ENCODE measurements around the gene FOSL1. TPM values are rescaled to one million over a fixed set of nuclear protein-coding genes. Genes with fewer than 3 reads are reported as not detected.

The FOSL1 gene
- total and polyA plus RNA-seq, 2 of the 13 experiments (the other 11 are each of a cell fraction or from before 2014, with no cell fraction given): 4.0 to 4.1 TPM

DNA sequence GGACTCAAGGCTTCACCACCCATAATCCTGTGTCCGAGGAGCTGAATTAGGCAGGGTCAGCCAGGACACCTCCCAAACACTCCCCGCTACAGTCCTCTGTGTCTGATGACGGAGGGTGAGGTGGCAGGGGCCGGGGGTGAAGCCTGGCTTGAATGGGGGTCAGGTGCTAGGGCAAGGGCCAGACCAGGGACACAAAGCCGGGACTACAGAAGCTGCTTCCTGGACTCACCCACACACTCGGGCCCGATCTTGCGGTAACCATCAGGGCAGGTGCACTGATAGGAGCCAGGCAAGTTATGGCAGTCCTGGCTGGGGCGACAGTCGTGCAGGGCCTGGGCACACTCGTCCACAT, 29.9 kb downstream of the FOSL1 start:
- POLR2A ChIA-PET: interaction anchor here (1.0 to 8.9 kb wide), 4 partner anchors 11 to 20 kb away, joined by 3 to 81 read pairs (median 15); partner anchors contain the start of genes CCDC85B, CFL1, FIBP and MUS81
- intact Hi-C loops (cut with micrococcal nuclease; ENCODE audit: unreplicated experiment) (no loop called here), in situ Hi-C loops (cut with HindIII; ENCODE audit: extremely low pct_ligation_motif_present, low pct_unique_long_range_greater_than_20kb) (no loop called here)
- no peaks in the 10 kb centered on the region; a peak in 1 of 5 replicates for H3K27me3 ChIP-seq (ENCODE audit: control insufficient read depth in 1 of 2, insufficient read depth in 2 of 2, low read length in 2 of 2)
- H3K9ac ChIP-seq (ENCODE audit: insufficient read depth, low read depth, low read length): no peak overlapping the region
- H2AFZ ChIP-seq (ENCODE audit: low read length): no peak overlapping the region
- peak overlapping the region; percentile 71 for H3K4me2 ChIP-seq (ENCODE audit: low read depth, low read length)
- H3K79me2 ChIP-seq (ENCODE audit: insufficient read depth, low read length): no peaks in the 10 kb centered on the region
- BruUV-seq (replicated peaks): no TSS peak
- ATAC-seq (peak; percentile 4), DNase-seq (ENCODE audit: low spot score) (no peak), FAIRE-seq (no peak)
- TF ChIP-seq HIVEP1 (CRISPR knock-in tag; IDR thresholded peaks at IDR 0.05) (no peak), NR2C2 (CRISPR knock-in tag; IDR thresholded peaks at IDR 0.05; ENCODE audit: borderline replicate concordance) (0 out of 2 replicates have a peak, but pooled peaks have one; percentile 12), TAF1 (CRISPR knock-in tag; IDR thresholded peaks at IDR 0.05) (no peak), AGO2 (optimal IDR thresholded peaks at IDR 0.05; ENCODE audit: low read depth, low read length) (peak; percentile 4), AGO1 (IDR thresholded peaks at IDR 0.05; ENCODE audit: low read depth, low read length, poor library complexity, severe bottlenecking) (peak; percentile 60), SMYD3 (CRISPR knock-in tag; IDR thresholded peaks at IDR 0.05) (no peak), ZBTB38 (CRISPR knock-in tag; IDR thresholded peaks at IDR 0.05) (0 out of 2 replicates have a peak, but pooled peaks have one; percentile 13)
- TF ChIP-seq, protein P1, sequence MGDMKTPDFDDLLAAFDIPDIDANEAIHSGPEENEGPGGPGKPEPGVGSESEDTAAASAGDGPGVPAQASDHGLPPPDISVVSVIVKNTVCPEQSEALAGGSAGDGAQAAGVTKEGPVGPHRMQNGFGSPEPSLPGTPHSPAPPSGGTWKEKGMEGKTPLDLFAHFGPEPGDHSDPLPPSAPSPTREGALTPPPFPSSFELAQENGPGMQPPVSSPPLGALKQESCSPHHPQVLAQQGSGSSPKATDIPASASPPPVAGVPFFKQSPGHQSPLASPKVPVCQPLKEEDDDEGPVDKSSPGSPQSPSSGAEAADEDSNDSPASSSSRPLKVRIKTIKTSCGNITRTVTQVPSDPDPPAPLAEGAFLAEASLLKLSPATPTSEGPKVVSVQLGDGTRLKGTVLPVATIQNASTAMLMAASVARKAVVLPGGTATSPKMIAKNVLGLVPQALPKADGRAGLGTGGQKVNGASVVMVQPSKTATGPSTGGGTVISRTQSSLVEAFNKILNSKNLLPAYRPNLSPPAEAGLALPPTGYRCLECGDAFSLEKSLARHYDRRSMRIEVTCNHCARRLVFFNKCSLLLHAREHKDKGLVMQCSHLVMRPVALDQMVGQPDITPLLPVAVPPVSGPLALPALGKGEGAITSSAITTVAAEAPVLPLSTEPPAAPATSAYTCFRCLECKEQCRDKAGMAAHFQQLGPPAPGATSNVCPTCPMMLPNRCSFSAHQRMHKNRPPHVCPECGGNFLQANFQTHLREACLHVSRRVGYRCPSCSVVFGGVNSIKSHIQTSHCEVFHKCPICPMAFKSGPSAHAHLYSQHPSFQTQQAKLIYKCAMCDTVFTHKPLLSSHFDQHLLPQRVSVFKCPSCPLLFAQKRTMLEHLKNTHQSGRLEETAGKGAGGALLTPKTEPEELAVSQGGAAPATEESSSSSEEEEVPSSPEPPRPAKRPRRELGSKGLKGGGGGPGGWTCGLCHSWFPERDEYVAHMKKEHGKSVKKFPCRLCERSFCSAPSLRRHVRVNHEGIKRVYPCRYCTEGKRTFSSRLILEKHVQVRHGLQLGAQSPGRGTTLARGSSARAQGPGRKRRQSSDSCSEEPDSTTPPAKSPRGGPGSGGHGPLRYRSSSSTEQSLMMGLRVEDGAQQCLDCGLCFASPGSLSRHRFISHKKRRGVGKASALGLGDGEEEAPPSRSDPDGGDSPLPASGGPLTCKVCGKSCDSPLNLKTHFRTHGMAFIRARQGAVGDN (CRISPR knock-in tag; IDR thresholded peaks at IDR 0.05): peak; percentile 4; the same call in 1 of the 2 replicates
- H3K27ac ChIP-seq (ENCODE audit: extremely low read length, insufficient read depth, low read length): no peak overlapping the region
- H3K36me3 ChIP-seq (replicated peaks in 1 of 2; ENCODE audit: control insufficient read depth in 1 of 2, insufficient read depth in 2 of 2, low read length in 2 of 2): peaks cover 2 to 17% of the 10 kb centered on the region in 2 experiments; a peak in 4 of 5 replicates
- 88% methylated on average over 2 of the region's 11 CpGs for WGBS (ENCODE audit: low lambda C conversion rate)
- CTCF ChIA-PET (ENCODE audit: low intra/inter-chr PET ratio, low total read pairs): no interaction called here
- no peak overlapping the region; a peak in 1 of 6 replicates for H3K4me3 ChIP-seq (replicated peaks in 1 of 3; ENCODE audit: insufficient read depth in 1 of 3, low read depth in 2 of 3, low read length in 3 of 3)
- H3K4me1 ChIP-seq (ENCODE audit: insufficient read depth, low read length): peaks cover 22% of the 10 kb centered on the region
- no peaks in the 10 kb centered on the region for H4K20me1 ChIP-seq (ENCODE audit: insufficient read depth, low read length)
- H3K9me3 ChIP-seq (ENCODE audit: low read length): no peaks in the 10 kb centered on the region
